Upper lobe of left lung (tissue), 6 donors: ENCODE results near the gene EYS. TPM values are rescaled to one million over a fixed set of nuclear protein-coding genes. Genes with fewer than 3 reads are reported as not detected.
"Not testable (repeated sequence)": the region's sequence is repeated elsewhere in the genome, so short reads cannot be mapped to it uniquely, and the experiment has no call there.

Experiments used
- ATAC-seq, 2 donors: fragments of 200-7000 bp; cut with Tn5 transposase; one replicate each; pipeline ENCODE4 v1.9.1; 2022; ENCODE audit warnings: mild to moderate bottlenecking in 2 of 2, moderate library complexity in 2 of 2; ENCODE audit not compliant: low FRiP score in 2 of 2
- DNase-seq, 2 donors: peaks; one replicate each; pipeline ENCODE4 v3.0.0-alpha.2; 2019 to 2020
- H3K27ac ChIP-seq, 4 donors: fragments of 200-600 bp; sonication (generic); one replicate each; pipeline ENCODE4 v1.5.1; 2016 to 2019
- H3K27me3 ChIP-seq, 4 donors: fragments of 200-600 bp; sonication (generic); one replicate each; pipeline ENCODE4 v1.5.1; 2017 to 2019
- H3K36me3 ChIP-seq, 4 donors: fragments of 200-600 bp; sonication (generic); one replicate each; pipeline ENCODE4 v1.5.1; 2016 to 2019
- H3K4me1 ChIP-seq, 4 donors: fragments of 200-600 bp; sonication (generic); one replicate each; pipeline ENCODE4 v1.5.1; 2018 to 2019
- H3K4me3 ChIP-seq, 4 donors: fragments of 200-600 bp; sonication (generic); one replicate each; pipeline ENCODE4 v1.5.1; 2017 to 2019; ENCODE audit warnings: mild to moderate bottlenecking in 2 of 4, moderate library complexity in 1 of 4
- H3K9me3 ChIP-seq, 4 donors: fragments of 200-600 bp; sonication (generic); one replicate each; pipeline ENCODE4 v1.5.1; 2018 to 2019
- CTCF ChIP-seq, 6 experiments: fragments of 450-650 bp in 4 of 6; fragments of 200-600 bp in 2 of 6; sonication (generic) in 2 of 6; IDR thresholded peaks; one replicate each; pipeline ENCODE4 v1.5.1; 2016 to 2019; ENCODE audit warnings: antibody characterized with exemption in 6 of 6
- EP300 ChIP-seq, 4 donors: sonication (generic); formaldehyde crosslinking; IDR thresholded peaks; one replicate each; pipeline ENCODE4 v1.5.1; 2017; ENCODE audit warnings: antibody characterized with exemption in 4 of 4, control low read depth in 2 of 4
- POLR2A ChIP-seq, 4 donors: fragments of 450-650 bp; IDR thresholded peaks; one replicate each; pipeline ENCODE4 v1.5.1; 2016 to 2017; ENCODE audit warnings: antibody characterized with exemption in 4 of 4, mild to moderate bottlenecking in 2 of 4
- POLR2AphosphoS5 ChIP-seq, 2 donors: sonication (generic); formaldehyde crosslinking; IDR thresholded peaks; one replicate each; pipeline ENCODE4 v1.5.1; 2017; ENCODE audit warnings: antibody characterized with exemption in 2 of 2
- WGBS, 2 donors: methylation state at CpG; one replicate each; pipeline ENCODE4 v1.1.5; 2017 to 2018; 5-methylcytosine and 5-hydroxymethylcytosine counted together
- total RNA-seq, 6 donors: library from RNA; depleted of rRNA in 4 of 6; stranded (reverse); fragments of >200 nt in 4 of 6; gene quantifications; one replicate each; pipeline versions ENCODE4 v1.1.0 to v1.2.1, GENCODE V29; 2016 to 2021
- donor health status: DM: no; HTN: no; CAD: no; lungs with moderate emphysema.
- donor health status: DM: no; HTN: yes; CAD: no; lungs with severe emphysema.

EYS gene
- total RNA-seq, 6 donors from 2014 or later: under 0.01 to 0.46 (median 0.28) TPM; not detected in 2

- TF ChIP-seq EP300 (IDR thresholded peaks at IDR 0.05) (no peak), CTCF (IDR thresholded peaks at IDR 0.05) (no peak), POLR2AphosphoS5 (IDR thresholded peaks at IDR 0.05) (no peak), POLR2A (IDR thresholded peaks at IDR 0.05) (no peak)
- Histone ChIP-seq H3K27me3 (no peaks in the 10 kb centered on the region), H3K4me3 (no peak overlapping the region), H3K27ac (no peak overlapping the region), H3K36me3 (no peaks in the 10 kb centered on the region), H3K9me3 (no peaks in the 10 kb centered on the region), H3K4me1 (no peaks in the 10 kb centered on the region)
- DNase-seq: no peak
- no peak for ATAC-seq
- WGBS, 2 donors: 88 to 92% methylated on average over 2 of the region's 2 CpGs
Measured at GRCh38 chr6:65610746-65611145, 96.3 kb downstream of the EYS start.

- no peaks in the 10 kb centered on the region for H3K4me1 ChIP-seq
- TF ChIP-seq EP300 (IDR thresholded peaks at IDR 0.05): no peak
- no peak for TF ChIP-seq CTCF (IDR thresholded peaks at IDR 0.05)
- TF ChIP-seq POLR2A (IDR thresholded peaks at IDR 0.05): no peak
- no peak for TF ChIP-seq POLR2AphosphoS5 (IDR thresholded peaks at IDR 0.05)
- ATAC-seq: no peak
Measured at GRCh38 chr6:65595540-65595939, 111.5 kb downstream of the EYS start.

GRCh38 chr6:65570340-65570739, 136.7 kb downstream of the EYS start:
- Histone ChIP-seq H3K4me1 (no peaks in the 10 kb centered on the region), H3K27me3 (no peaks in the 10 kb centered on the region), H3K36me3 (no peaks in the 10 kb centered on the region), H3K4me3 (no peak overlapping the region), H3K27ac (no peak overlapping the region), H3K9me3 (no peaks in the 10 kb centered on the region)
- 20 to 32% methylated on average over 1 of the region's 1 CpG for WGBS, 2 donors
- TF ChIP-seq CTCF (IDR thresholded peaks at IDR 0.05) (no peak), POLR2A (IDR thresholded peaks at IDR 0.05) (no peak), POLR2AphosphoS5 (IDR thresholded peaks at IDR 0.05) (no peak), EP300 (IDR thresholded peaks at IDR 0.05) (no peak)
- DNase-seq (no peak), ATAC-seq (no peak)

More at GRCh38 chr6:65595540-65595939, 111.5 kb downstream of the EYS start:
- Histone ChIP-seq H3K27ac (no peak overlapping the region), H3K27me3 (no peaks in the 10 kb centered on the region), H3K36me3 (no peaks in the 10 kb centered on the region), H3K4me3 (no peak overlapping the region), H3K9me3 (no peaks in the 10 kb centered on the region)
- 83 to 84% methylated on average over 4 of the region's 4 CpGs for WGBS, 2 donors
- no peak for DNase-seq

GRCh38 chr6:65569505-65569904, 137.5 kb downstream of the EYS start:
- TF ChIP-seq POLR2A (IDR thresholded peaks at IDR 0.05) (no peak), POLR2AphosphoS5 (IDR thresholded peaks at IDR 0.05) (no peak), CTCF (IDR thresholded peaks at IDR 0.05) (no peak), EP300 (IDR thresholded peaks at IDR 0.05) (no peak)
- Histone ChIP-seq H3K27me3 (no peaks in the 10 kb centered on the region), H3K9me3 (no peaks in the 10 kb centered on the region), H3K4me1 (no peaks in the 10 kb centered on the region), H3K4me3 (no peak overlapping the region), H3K36me3 (no peaks in the 10 kb centered on the region), H3K27ac (no peak overlapping the region)
- 64 to 82% methylated on average over 1 to 2 of the region's 2 CpGs for WGBS, 2 donors
- DNase-seq: no peak
- ATAC-seq: no peak

- 78 to 80% methylated on average over 7 of the region's 7 CpGs for WGBS, 2 donors
- not testable (repeated sequence) for H3K9me3 ChIP-seq, H3K36me3 ChIP-seq, DNase-seq, H3K27ac ChIP-seq, H3K4me1 ChIP-seq, ATAC-seq, H3K4me3 ChIP-seq, H3K27me3 ChIP-seq
Measured at GRCh38 chr6:65569056-65569455, 138.0 kb downstream of the EYS start.
